A549 (cell line): ENCODE results near the gene CRELD1. TPM values are rescaled to one million over a fixed set of nuclear protein-coding genes. Genes with fewer than 3 reads are reported as not detected.

Experiments used
- ATAC-seq, 2 experiments: fragments of 200-7000 bp in 1 of 2; fragments of >200 bp in 1 of 2; cut with Nextera tagmentation in 1 of 2; cut with Tn5 transposase in 1 of 2; 3 replicates each; pipeline versions ENCODE4 v1.8.0 to v1.9.1; 2018 to 2020; ENCODE audit warnings: mild to moderate bottlenecking in 1 of 2, moderate library complexity in 1 of 2
- CTCF ChIA-PET: fragments of 300-600 bp; sonication (Branson Sonifier 250); formaldehyde crosslinking; extraction: SDS; loops from one replicate; lab custom pipeline; 2021; ENCODE audit warnings: antibody characterized with exemption, inconsistent platforms; lab: Yijun Ruan, JAX
- POLR2A ChIA-PET: fragments of 350-600 bp; formaldehyde crosslinking; extraction: SDS; loops from one replicate; lab custom pipeline; 2021; ENCODE audit warnings: antibody characterized with exemption, inconsistent platforms; lab: Yijun Ruan, JAX
- DNase-seq, 2 experiments: peaks; one replicate each; pipeline versions ENCODE4 v3.0.0 to v3.0.0-alpha.2; 2011 to 2016; ENCODE audit warnings: low read depth in 1 of 2, low spot score in 1 of 2
- FAIRE-seq: peaks from 2 replicates; lab custom pipeline; 2011; peaks lifted over from hg19 to GRCh38; lab: Jason Lieb, UNC
- H3K27ac ChIP-seq, 2 experiments: fragments of >200 bp; sonication (Bioruptor Twin); formaldehyde crosslinking; 3 replicates each; pipeline ENCODE4 v1.5.1; 2016 to 2017
- H3K4me1 ChIP-seq: fragments of >200 bp; sonication (Bioruptor Twin); formaldehyde crosslinking; 3 replicates; pipeline ENCODE4 v1.6.1; 2016
- H3K4me2 ChIP-seq: fragments of >200 bp; sonication (Bioruptor Twin); formaldehyde crosslinking; 3 replicates; pipeline ENCODE4 v1.6.1; 2016
- H3K4me3 ChIP-seq: fragments of >200 bp; sonication (Bioruptor Twin); formaldehyde crosslinking; 3 replicates; pipeline ENCODE4 v1.5.1; 2016
- H3K9me3 ChIP-seq: fragments of >200 bp; sonication (Bioruptor Twin); formaldehyde crosslinking; 3 replicates; pipeline ENCODE4 v1.6.1; 2016
- CBX8 ChIP-seq: fragments of 200-600 bp; sonication (generic); IDR thresholded peaks from 2 replicates; pipeline ENCODE4 v1.6.1; 2016
- CHD4 ChIP-seq: fragments of 200-600 bp; sonication (generic); IDR thresholded peaks from 2 replicates; pipeline ENCODE4 v1.6.1; 2016; ENCODE audit warnings: antibody characterized with exemption, mild to moderate bottlenecking, borderline replicate concordance
- EHF ChIP-seq: fragments of 250-450 bp; sonication (Bioruptor Pico); IDR thresholded peaks from 2 replicates; pipeline ENCODE4 v1.5.0; 2020; ENCODE audit warnings: mild to moderate bottlenecking
- EHMT2 ChIP-seq: fragments of 200-600 bp; sonication (generic); IDR thresholded peaks from 2 replicates; pipeline ENCODE4 v1.6.1; 2016; ENCODE audit warnings: antibody characterized with exemption, low read depth, mild to moderate bottlenecking, moderate library complexity
- EP300 ChIP-seq, 2 experiments: fragments of >200 bp; sonication (Bioruptor Twin); formaldehyde crosslinking; IDR thresholded peaks; 2 replicates in 1 of 2; 3 replicates in 1 of 2; pipeline ENCODE4 v1.6.1; 2016 to 2017
- FOSB ChIP-seq: fragments of 250-450 bp; sonication (Bioruptor Pico); IDR thresholded peaks from 2 replicates; pipeline ENCODE4 v1.5.0; 2020; ENCODE audit warnings: mild to moderate bottlenecking, moderate library complexity
- FOSL2 ChIP-seq, 2 experiments: fragments of 450-650 bp in 1 of 2; fragments of >200 bp in 1 of 2; sonication (Bioruptor Twin) in 1 of 2; formaldehyde crosslinking; IDR thresholded peaks; 2 replicates each; pipeline versions ENCODE4 v1.5.0 to v1.6.1; 2016 to 2020; ENCODE audit warnings: mild to moderate bottlenecking in 1 of 2, moderate library complexity in 1 of 2
- FOXS1 ChIP-seq: fragments of 250-450 bp; sonication (Bioruptor Pico); IDR thresholded peaks from 2 replicates; pipeline ENCODE4 v1.5.0; 2020; ENCODE audit warnings: mild to moderate bottlenecking, moderate library complexity
- HEYL ChIP-seq: fragments of 250-450 bp; sonication (Bioruptor Pico); IDR thresholded peaks from 2 replicates; pipeline ENCODE4 v1.8.0; 2021; ENCODE audit warnings: mild to moderate bottlenecking, moderate library complexity
- HOXB5 ChIP-seq: fragments of 250-450 bp; sonication (Bioruptor Pico); IDR thresholded peaks from 2 replicates; pipeline ENCODE4 v1.5.0; 2020; ENCODE audit warnings: mild to moderate bottlenecking, moderate library complexity
- NFE2L2 ChIP-seq: fragments of 150-350 bp; conservative IDR thresholded peaks from 2 replicates; pipeline ENCODE4 v1.6.1; 2014; ENCODE audit warnings: low read length
- NR3C1 ChIP-seq: fragments of >200 bp; sonication (Bioruptor Twin); formaldehyde crosslinking; IDR thresholded peaks from 3 replicates; pipeline ENCODE4 v1.6.1; 2017
- RAD21 ChIP-seq, 2 experiments: fragments of >200 bp in 1 of 2; sonication (Bioruptor Twin) in 1 of 2; formaldehyde crosslinking in 1 of 2; IDR thresholded peaks in 1 of 2; conservative IDR thresholded peaks in 1 of 2; 2 replicates in 1 of 2; 3 replicates in 1 of 2; pipeline ENCODE4 v1.6.1; 2012 to 2018; ENCODE audit warnings: inconsistent platforms in 1 of 2
- RFX5 ChIP-seq: fragments of 450-650 bp; IDR thresholded peaks from 2 replicates; pipeline ENCODE4 v1.7.1; 2014; ENCODE audit warnings: antibody characterized with exemption, mild to moderate bottlenecking, moderate library complexity
- RNF2 ChIP-seq: fragments of 200-600 bp; sonication (generic); IDR thresholded peaks from 2 replicates; pipeline ENCODE4 v1.6.1; 2016; ENCODE audit warnings: low read depth, mild to moderate bottlenecking, antibody characterized with exemption, moderate library complexity, borderline replicate concordance
- TFCP2L1 ChIP-seq: fragments of 250-450 bp; sonication (Bioruptor Pico); IDR thresholded peaks from 2 replicates; pipeline ENCODE4 v1.5.0; 2021; ENCODE audit warnings: mild to moderate bottlenecking
- ZC3H11A ChIP-seq: fragments of 450-650 bp; IDR thresholded peaks from 2 replicates; pipeline ENCODE4 v1.6.1; 2014; ENCODE audit warnings: antibody characterized with exemption, mild to moderate bottlenecking
- ZFP36 ChIP-seq: fragments of 450-650 bp; IDR thresholded peaks from 2 replicates; pipeline ENCODE4 v1.6.1; 2014; ENCODE audit warnings: borderline replicate concordance; ENCODE audit not compliant: partially characterized antibody
- WGBS: methylation state at CpG from one replicate; pipeline ENCODE4 v1.1.6; 2017; ENCODE audit errors: missing lambda C conversion rate; 5-methylcytosine and 5-hydroxymethylcytosine counted together
- polyA plus RNA-seq, 4 experiments: library from polyadenylated mRNA; depleted of rRNA in 3 of 4; stranded (reverse); fragments of >200 nt; fragmentation: RNase III in 1 of 4; extraction: RNeasy Plus Mini Kit Qiagen cat#74134 plus additional on column Dnase treatment in 1 of 4; gene quantifications; 2 replicates in 3 of 4; 3 replicates in 1 of 4; pipeline ENCODE4 v1.2.3, GENCODE V29; 2011 to 2017
- TF ChIP-seq, protein P1 (sequence below): fragments of 250-450 bp; sonication (Bioruptor Pico); IDR thresholded peaks from 2 replicates; pipeline ENCODE4 v1.5.0; 2021; ENCODE audit warnings: mild to moderate bottlenecking, moderate library complexity, borderline replicate concordance
- TF ChIP-seq, protein P2 (sequence below): fragments of 250-450 bp; sonication (Bioruptor Pico); IDR thresholded peaks from 2 replicates; pipeline ENCODE4 v1.5.0; 2020; ENCODE audit warnings: low read depth, mild to moderate bottlenecking, moderate library complexity
- TF ChIP-seq, protein P3 (sequence below): fragments of 450-650 bp; IDR thresholded peaks from 2 replicates; pipeline ENCODE4 v1.6.1; 2014; ENCODE audit warnings: antibody characterized with exemption
- TF ChIP-seq, protein P4 (sequence below): IDR thresholded peaks from 2 replicates; pipeline ENCODE4 v1.6.1; 2012

CRELD1 gene
- polyA plus RNA-seq, 2 of the 4 experiments (the other 2 are of a cell fraction), result 11.1 to 13.9 TPM

DNA sequence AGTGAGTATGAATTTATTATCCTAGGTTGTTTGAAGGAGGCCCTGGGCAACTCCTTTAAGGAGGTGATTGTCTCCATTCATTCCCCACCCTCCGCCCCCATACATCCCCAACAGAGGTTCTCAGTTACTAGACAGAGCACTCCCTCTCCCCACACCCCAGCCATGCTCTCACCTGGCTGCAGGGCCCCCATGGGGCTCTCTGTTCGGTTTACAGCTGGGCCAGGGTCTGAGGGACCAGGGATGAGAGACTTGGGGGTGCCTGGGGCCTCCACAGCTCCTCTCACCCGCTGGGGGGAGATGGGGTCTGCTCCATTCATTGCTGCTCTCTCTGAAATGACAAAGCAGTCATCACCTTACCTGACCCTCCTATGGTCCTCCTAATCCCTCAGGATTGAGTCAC is 15.0 kb downstream of the CRELD1 start:
- H3K4me3 ChIP-seq, result no peak overlapping the region; the same call in 2 of the 3 replicates
- H3K4me1 ChIP-seq, result peaks cover 15% of the 10 kb centered on the region; the same call in 2 of the 3 replicates
- FAIRE-seq, result no peak
- 82% methylated on average over 3 of the region's 3 CpGs for WGBS
- ChIA-PET CTCF (interaction anchor here (0.6 to 5.2 kb wide), 8 partner anchors 10 to 166 kb away, joined by 3 to 146 read pairs (median 4); partner anchors contain the start of gene CRELD1), POLR2A (no interaction called here)
- ATAC-seq, result no peak
- no peak overlapping the region for H3K27ac ChIP-seq
- no peak for DNase-seq
- H3K4me2 ChIP-seq, result peak overlapping the region; percentile 92; the same call in 2 of the 3 replicates
- TF ChIP-seq NR3C1, result no peak
- TF ChIP-seq EHMT2, result no peak
- TF ChIP-seq, all 56 proteins: peak for 0
- no peaks in the 10 kb centered on the region for H3K9me3 ChIP-seq

DNA sequence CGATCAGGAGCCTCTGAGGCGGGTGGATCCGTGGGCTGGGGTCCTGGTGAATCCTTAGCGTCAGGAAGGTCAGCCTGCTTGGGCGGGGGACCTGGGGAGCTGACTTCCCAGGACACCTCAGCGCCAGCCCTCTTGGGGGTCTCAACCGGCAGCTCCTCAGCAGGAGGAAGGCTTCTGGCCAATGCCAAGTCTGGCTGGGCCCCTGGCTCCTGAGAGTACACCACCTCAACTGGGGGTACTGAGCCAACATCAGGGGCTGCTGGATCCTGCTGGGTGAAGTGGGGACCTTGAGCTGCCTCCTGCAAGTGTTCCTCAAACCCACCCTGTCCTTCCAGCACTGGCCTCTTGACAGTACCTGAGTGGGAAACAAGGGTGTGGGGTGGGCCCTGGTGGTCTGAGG is 15.5 kb downstream of the CRELD1 start:
- H3K27ac ChIP-seq, result no peak overlapping the region
- TF ChIP-seq ZFP36 (no peak), HOXB5 (CRISPR knock-in tag) (no peak), FOSB (CRISPR knock-in tag) (no peak), CHD4 (no peak), RFX5 (no peak), EHF (CRISPR knock-in tag) (no peak), EP300 (IDR thresholded peaks at IDR 0.05) (no peak), HEYL (no peak), RAD21 (conservative IDR thresholded peaks at IDR 0.05 in 1 of 2, IDR thresholded peaks at IDR 0.05 in 1 of 2) (no peak), FOXS1 (CRISPR knock-in tag) (no peak), FOSL2 (IDR thresholded peaks at IDR 0.05) (no peak), FOSL2 (CRISPR knock-in tag; IDR thresholded peaks at IDR 0.05) (no peak), ZC3H11A (no peak), NFE2L2 (no peak), CBX8 (no peak), RNF2 (no peak), TFCP2L1 (CRISPR knock-in tag) (no peak)
- TF ChIP-seq, protein P1, sequence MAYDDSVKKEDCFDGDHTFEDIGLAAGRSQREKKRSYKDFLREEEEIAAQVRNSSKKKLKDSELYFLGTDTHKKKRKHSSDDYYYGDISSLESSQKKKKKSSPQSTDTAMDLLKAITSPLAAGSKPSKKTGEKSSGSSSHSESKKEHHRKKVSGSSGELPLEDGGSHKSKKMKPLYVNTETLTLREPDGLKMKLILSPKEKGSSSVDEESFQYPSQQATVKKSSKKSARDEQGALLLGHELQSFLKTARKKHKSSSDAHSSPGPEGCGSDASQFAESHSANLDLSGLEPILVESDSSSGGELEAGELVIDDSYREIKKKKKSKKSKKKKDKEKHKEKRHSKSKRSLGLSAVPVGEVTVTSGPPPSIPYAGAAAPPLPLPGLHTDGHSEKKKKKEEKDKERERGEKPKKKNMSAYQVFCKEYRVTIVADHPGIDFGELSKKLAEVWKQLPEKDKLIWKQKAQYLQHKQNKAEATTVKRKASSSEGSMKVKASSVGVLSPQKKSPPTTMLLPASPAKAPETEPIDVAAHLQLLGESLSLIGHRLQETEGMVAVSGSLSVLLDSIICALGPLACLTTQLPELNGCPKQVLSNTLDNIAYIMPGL, result no peak
- TF ChIP-seq, protein P2, sequence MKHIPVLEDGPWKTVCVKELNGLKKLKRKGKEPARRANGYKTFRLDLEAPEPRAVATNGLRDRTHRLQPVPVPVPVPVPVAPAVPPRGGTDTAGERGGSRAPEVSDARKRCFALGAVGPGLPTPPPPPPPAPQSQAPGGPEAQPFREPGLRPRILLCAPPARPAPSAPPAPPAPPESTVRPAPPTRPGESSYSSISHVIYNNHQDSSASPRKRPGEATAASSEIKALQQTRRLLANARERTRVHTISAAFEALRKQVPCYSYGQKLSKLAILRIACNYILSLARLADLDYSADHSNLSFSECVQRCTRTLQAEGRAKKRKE (CRISPR knock-in tag), result no peak
- TF ChIP-seq, protein P3, sequence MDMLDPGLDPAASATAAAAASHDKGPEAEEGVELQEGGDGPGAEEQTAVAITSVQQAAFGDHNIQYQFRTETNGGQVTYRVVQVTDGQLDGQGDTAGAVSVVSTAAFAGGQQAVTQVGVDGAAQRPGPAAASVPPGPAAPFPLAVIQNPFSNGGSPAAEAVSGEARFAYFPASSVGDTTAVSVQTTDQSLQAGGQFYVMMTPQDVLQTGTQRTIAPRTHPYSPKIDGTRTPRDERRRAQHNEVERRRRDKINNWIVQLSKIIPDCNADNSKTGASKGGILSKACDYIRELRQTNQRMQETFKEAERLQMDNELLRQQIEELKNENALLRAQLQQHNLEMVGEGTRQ, result no peak
- TF ChIP-seq, protein P4, sequence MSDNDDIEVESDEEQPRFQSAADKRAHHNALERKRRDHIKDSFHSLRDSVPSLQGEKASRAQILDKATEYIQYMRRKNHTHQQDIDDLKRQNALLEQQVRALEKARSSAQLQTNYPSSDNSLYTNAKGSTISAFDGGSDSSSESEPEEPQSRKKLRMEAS, result no peak
- FAIRE-seq (no peak), DNase-seq (no peak), ATAC-seq (no peak)
- H3K9me3 ChIP-seq, result no peaks in the 10 kb centered on the region
- H3K4me1 ChIP-seq, result peaks cover 15% of the 10 kb centered on the region; the same call in 2 of the 3 replicates
- no peak overlapping the region for H3K4me2 ChIP-seq
- H3K4me3 ChIP-seq, result no peak overlapping the region
- ChIA-PET POLR2A (no interaction called here), CTCF (interaction anchor here (0.7 to 5.2 kb wide), 5 partner anchors 17 to 215 kb away, joined by 3 to 146 read pairs (median 3); partner anchors contain the start of gene CRELD1)
- WGBS, result 90% methylated on average over 6 of the region's 7 CpGs
